Ovary (tissue), 9 donors: ENCODE measurements around the gene AQP2. TPM values are rescaled to one million over a fixed set of nuclear protein-coding genes. Genes with fewer than 3 reads are reported as not detected.

Source experiments
- DNase-seq, 5 donors: peaks; one replicate each; pipeline ENCODE4 v3.0.0-alpha.2; 2019 to 2020
- H3K27ac ChIP-seq, 2 donors: fragments of 200-600 bp; one replicate each; pipeline versions ENCODE4 v1.5.1 to v1.8.0; 2019 to 2022
- H3K27me3 ChIP-seq: fragments of 200-600 bp; one replicate; pipeline ENCODE4 v1.8.0; 2022
- H3K36me3 ChIP-seq: fragments of 200-600 bp; sonication (generic); one replicate; pipeline ENCODE4 v1.5.1; 2019
- H3K4me1 ChIP-seq: one replicate; pipeline ENCODE4 v1.8.1; 2013; ENCODE audit warnings: mild to moderate bottlenecking, moderate library complexity; ENCODE audit not compliant: insufficient read depth
- H3K4me3 ChIP-seq: fragments of 200-600 bp; sonication (generic); one replicate; pipeline ENCODE4 v1.5.1; 2017
- H3K9me3 ChIP-seq, 2 donors: fragments of 200-600 bp in 1 of 2; sonication (generic) in 1 of 2; one replicate each; pipeline versions ENCODE4 v1.5.1 to v1.8.1; 2013 to 2019; ENCODE audit warnings: mild to moderate bottlenecking in 1 of 2, moderate library complexity in 1 of 2
- EP300 ChIP-seq: sonication (generic); formaldehyde crosslinking; IDR thresholded peaks from one replicate; pipeline ENCODE4 v1.6.1; 2017; ENCODE audit warnings: antibody characterized with exemption
- POLR2A ChIP-seq: fragments of 450-650 bp; IDR thresholded peaks from one replicate; pipeline ENCODE4 v1.6.1; 2017; ENCODE audit warnings: antibody characterized with exemption, mild to moderate bottlenecking, moderate library complexity
- WGBS, 3 donors: extraction: QIAGEN DNeasy Blood & Tissue Kit in 1 of 3; methylation state at CpG; one replicate each; pipeline versions ENCODE4 v1.1.5 to v1.1.7; 2013 to 2017; 5-methylcytosine and 5-hydroxymethylcytosine counted together
- intact Hi-C, 4 donors: fragments of 100-400 bp; cut with DNase I; formaldehyde crosslinking; loops; one replicate each; pipeline versions ENCODE4 v1.11.0 to v1.15.1; 2022 to 2023
- polyA plus RNA-seq, 2 donors: library from polyadenylated mRNA; stranded (reverse); fragments of 200-250 nt in 1 of 2; fragments of 350-450 nt in 1 of 2; fragmentation: Illumina TruSeq in 1 of 2; extraction: RNeasy Lipid Tissue Mini Kit (QIAGEN cat#74804) in 1 of 2; gene quantifications; one replicate each; pipeline ENCODE4 v1.2.3, GENCODE V29; 2013 to 2014
- total RNA-seq, 7 donors: library from RNA; depleted of rRNA in 2 of 7; stranded (reverse); fragments of >200 nt in 2 of 7; fragmentation: NEBNext Ultra II Directional in 3 of 7; extraction: Animal tissue kit (Norgen Biotek cat#: 25700) in 3 of 7; gene quantifications; one replicate each; pipeline versions ENCODE4 v1.1.0 to v1.2.4, GENCODE V29; 2016 to 2023
- TF ChIP-seq, protein P1 (sequence below), 3 donors: fragments of 450-650 bp in 2 of 3; fragments of 200-600 bp in 1 of 3; IDR thresholded peaks; one replicate each; pipeline versions ENCODE4 v1.5.1 to v1.8.0; 2016 to 2022; ENCODE audit warnings: antibody characterized with exemption in 3 of 3, mild to moderate bottlenecking in 1 of 3
- donor health status: DM: no; HTN: no; CAD: no; lungs with moderate emphysema.
- donor health status: DM: no; HTN: no; CAD: no.
- donor health status: Bipolar disorder and iron deficiency.
- donor health status: DM: yes; HTN: yes; CAD: no.
- donor health status: DM: no; HTN: no; CAD: no.
- donor health status: DM: yes; HTN: yes; CAD: no.

Gene AQP2
- total and polyA plus RNA-seq, 9 donors, result 0.11 to 3.7 (median 2.1) TPM; not detected in 6

DNA sequence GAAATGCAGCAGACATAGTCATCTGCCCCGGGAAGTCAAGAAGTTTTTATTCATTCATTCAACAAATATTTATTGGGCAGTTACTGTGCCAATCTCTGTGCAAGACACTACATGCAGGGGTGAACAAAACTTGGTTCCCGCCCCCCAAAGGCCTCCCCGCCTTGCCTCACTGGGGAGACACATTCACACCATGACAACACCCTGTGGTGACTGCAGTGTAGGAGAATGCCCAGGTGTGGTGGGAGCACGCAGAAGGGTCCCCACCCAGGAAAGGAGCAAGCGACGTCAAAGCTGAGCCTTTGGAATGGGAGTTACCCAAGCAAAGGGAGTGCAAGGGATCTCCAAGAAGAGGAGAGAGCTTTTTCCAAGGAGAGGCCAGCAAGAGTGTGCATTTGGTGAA is 20.6 kb downstream of the AQP2 start:
- Histone ChIP-seq H3K36me3 (no peaks in the 10 kb centered on the region), H3K4me1 (peaks cover 15% of the 10 kb centered on the region), H3K4me3 (no peak overlapping the region), H3K9me3 (no peaks in the 10 kb centered on the region), H3K27me3 (no peaks in the 10 kb centered on the region), H3K27ac (no peak overlapping the region)
- WGBS, 3 donors, result 85 to 88% (median 86%) methylated on average over 6 of the region's 6 CpGs
- intact Hi-C loops, result loop anchor here in 2 of 4 donors (5.0 kb wide), 2 partner anchors 81 to 96 kb away; no protein-coding TSS in a partner anchor
- no peak for TF ChIP-seq POLR2A
- TF ChIP-seq, protein P1, sequence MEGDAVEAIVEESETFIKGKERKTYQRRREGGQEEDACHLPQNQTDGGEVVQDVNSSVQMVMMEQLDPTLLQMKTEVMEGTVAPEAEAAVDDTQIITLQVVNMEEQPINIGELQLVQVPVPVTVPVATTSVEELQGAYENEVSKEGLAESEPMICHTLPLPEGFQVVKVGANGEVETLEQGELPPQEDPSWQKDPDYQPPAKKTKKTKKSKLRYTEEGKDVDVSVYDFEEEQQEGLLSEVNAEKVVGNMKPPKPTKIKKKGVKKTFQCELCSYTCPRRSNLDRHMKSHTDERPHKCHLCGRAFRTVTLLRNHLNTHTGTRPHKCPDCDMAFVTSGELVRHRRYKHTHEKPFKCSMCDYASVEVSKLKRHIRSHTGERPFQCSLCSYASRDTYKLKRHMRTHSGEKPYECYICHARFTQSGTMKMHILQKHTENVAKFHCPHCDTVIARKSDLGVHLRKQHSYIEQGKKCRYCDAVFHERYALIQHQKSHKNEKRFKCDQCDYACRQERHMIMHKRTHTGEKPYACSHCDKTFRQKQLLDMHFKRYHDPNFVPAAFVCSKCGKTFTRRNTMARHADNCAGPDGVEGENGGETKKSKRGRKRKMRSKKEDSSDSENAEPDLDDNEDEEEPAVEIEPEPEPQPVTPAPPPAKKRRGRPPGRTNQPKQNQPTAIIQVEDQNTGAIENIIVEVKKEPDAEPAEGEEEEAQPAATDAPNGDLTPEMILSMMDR (IDR thresholded peaks at IDR 0.05), result no peak
- no peak for TF ChIP-seq EP300
- DNase-seq, result no peak

DNA sequence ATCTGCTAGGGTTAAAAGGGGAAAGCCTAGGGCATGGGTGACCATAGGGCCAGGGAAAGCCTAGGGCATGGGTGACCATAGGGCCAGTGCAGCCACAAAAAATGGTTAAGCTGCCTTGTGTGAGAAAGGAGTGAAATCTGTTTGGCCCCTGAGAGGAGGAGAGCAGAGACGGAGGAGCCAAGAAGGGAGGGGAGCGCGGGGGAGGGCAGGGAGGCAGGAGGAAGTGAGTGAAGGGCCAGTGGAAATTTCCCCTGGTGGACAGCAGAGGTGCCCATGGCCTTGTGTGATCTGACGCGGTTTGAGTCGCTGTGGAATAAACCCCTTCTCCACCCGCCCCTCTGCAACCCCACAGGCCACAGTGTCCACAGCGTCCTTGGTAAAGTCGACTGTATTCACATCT is 21.6 kb downstream of the AQP2 start:
- no peaks in the 10 kb centered on the region for H3K36me3 ChIP-seq
- no peak overlapping the region for H3K27ac ChIP-seq
- TF ChIP-seq EP300, result no peak
- TF ChIP-seq, protein P1 (IDR thresholded peaks at IDR 0.05), result no peak
- TF ChIP-seq POLR2A, result no peak
- H3K4me1 ChIP-seq, result peaks cover 14% of the 10 kb centered on the region
- 38 to 57% (median 48%) methylated on average over 9 of the region's 9 CpGs for WGBS, 3 donors
- no peaks in the 10 kb centered on the region for H3K27me3 ChIP-seq
- intact Hi-C loops, result loop anchor here in 2 of 4 donors (5.0 kb wide), 2 partner anchors 80 to 95 kb away; no protein-coding TSS in a partner anchor
- H3K4me3 ChIP-seq, result no peak overlapping the region
- no peaks in the 10 kb centered on the region for H3K9me3 ChIP-seq
- DNase-seq, result no peak

DNA sequence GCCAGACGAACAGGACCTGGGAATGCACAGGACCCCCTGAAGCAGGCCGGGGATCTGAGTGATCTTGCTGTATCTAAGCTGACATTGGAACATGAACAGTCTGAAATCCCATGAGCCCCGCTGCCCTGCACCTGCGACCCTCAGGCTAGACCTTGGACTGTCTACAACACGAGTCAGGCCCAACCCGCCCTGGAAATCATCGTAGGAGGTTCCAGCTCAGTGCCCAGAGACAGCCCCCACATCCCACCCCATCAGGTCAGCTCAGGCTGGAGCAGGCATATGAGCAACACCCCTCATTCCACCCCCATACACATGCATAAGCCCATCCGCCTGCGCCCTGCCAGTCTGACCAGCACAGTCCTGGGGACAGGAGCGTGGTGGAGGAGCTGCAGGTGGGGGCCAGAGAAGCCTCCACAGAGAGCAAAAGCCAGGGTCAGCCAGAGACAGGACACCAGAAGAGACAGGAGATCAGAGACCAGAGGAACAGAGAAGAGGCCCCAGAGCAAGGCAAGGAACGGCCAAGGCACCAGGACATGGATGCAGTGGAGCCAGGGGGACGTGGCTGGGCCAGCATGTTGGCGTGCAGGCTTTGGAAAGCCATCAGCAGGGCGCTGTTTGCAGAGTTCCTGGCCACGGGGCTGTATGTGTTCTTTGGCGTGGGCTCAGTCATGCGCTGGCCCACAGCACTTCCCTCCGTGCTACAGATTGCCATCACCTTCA is 22.3 kb downstream of the AQP2 start, which contains the start of gene AQP6:
TSS of gene AQP6 (plus strand) at position 307 of the 720 bp plus-strand sequence. CDS start at position 534, 227 bp downstream.
- H3K4me3 ChIP-seq, result no peak within 1 kb of the TSS
- no peak for DNase-seq
- no peaks in the 10 kb centered on the region for H3K27me3 ChIP-seq
- H3K27ac ChIP-seq, result no peak within 1 kb of the TSS
- TF ChIP-seq, protein P1 (IDR thresholded peaks at IDR 0.05), result no peak
- TF ChIP-seq POLR2A (no peak), EP300 (no peak)
- H3K4me1 ChIP-seq, result peaks cover 8% of the 10 kb centered on the region
- no peaks in the 10 kb centered on the region for H3K9me3 ChIP-seq
- 85 to 89% (median 86%) methylated on average over 18 of the region's 18 CpGs for WGBS, 3 donors
- intact Hi-C loops, result loop anchor here in 2 of 4 donors (5.0 kb wide), 2 partner anchors 80 to 94 kb away; no protein-coding TSS in a partner anchor
- H3K36me3 ChIP-seq, result no peaks in the 10 kb centered on the region

DNA sequence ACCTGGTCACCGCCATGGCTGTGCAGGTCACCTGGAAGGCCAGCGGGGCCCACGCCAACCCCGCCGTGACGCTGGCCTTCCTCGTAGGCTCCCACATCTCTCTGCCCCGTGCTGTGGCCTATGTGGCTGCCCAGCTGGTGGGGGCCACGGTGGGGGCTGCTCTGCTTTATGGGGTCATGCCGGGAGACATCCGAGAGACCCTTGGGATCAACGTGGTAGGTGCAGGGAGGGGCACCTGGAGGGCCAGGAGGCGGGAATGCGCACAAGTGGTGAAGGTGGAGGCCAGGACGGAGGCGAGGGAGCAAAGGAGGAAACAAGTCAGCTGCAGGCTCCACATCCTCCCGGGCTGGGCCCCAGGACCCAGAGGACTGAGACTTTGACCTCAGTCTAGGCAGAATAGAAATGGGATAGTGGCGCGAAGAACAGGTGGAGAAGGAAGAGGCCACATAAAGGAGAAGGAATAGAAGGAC is 22.9 kb downstream of the AQP2 start:
- Histone ChIP-seq H3K27me3 (no peaks in the 10 kb centered on the region), H3K4me1 (peaks cover 8% of the 10 kb centered on the region), H3K4me3 (no peak overlapping the region), H3K36me3 (no peaks in the 10 kb centered on the region), H3K9me3 (no peaks in the 10 kb centered on the region), H3K27ac (no peak overlapping the region)
- WGBS, 3 donors, result 89 to 91% (median 90%) methylated on average over 19 of the region's 19 CpGs
- no peak for DNase-seq
- intact Hi-C loops, result loop anchor here in 2 of 4 donors (5.0 kb wide), 2 partner anchors 79 to 94 kb away; no protein-coding TSS in a partner anchor
- TF ChIP-seq, protein P1 (IDR thresholded peaks at IDR 0.05), result no peak
- TF ChIP-seq EP300, result no peak
- no peak for TF ChIP-seq POLR2A
